Measurements from ENCODE around the gene IFFO2. TPM values are rescaled to one million over a fixed set of nuclear protein-coding genes. Genes with fewer than 3 reads are reported as not detected.

Gene IFFO2
- total and polyA plus RNA-seq, 10 of the 15 experiments (the other 5 are each of a cell fraction or from before 2014, with no cell fraction given), result 1.2 to 18.4 (median 6.7) TPM

GRCh38 chr1:18932879-18933278 is 23.6 kb downstream of the IFFO2 start (continued):
- TF ChIP-seq BCLAF1 (IDR thresholded peaks at IDR 0.05), result no peak
- no peak for TF ChIP-seq TARDBP (IDR thresholded peaks at IDR 0.05; ENCODE audit: borderline replicate concordance)
- TF ChIP-seq POLR2A (IDR thresholded peaks at IDR 0.05; ENCODE audit: low read depth, low read length), result no peak

GRCh38 chr1:18932387-18932786 is 24.1 kb downstream of the IFFO2 start:
- CTCF ChIA-PET, result interaction anchor here (1.0 kb wide), 1 partner anchor 26 kb away, joined by 4 read pairs; no protein-coding TSS in a partner anchor
- no peak for FAIRE-seq
- Histone ChIP-seq H3K27me3 (replicated peaks in 1 of 2; ENCODE audit: control insufficient read depth in 2 of 2, insufficient read depth in 2 of 2, low read length in 1 of 2) (no peaks in the 10 kb centered on the region), H2AFZ (ENCODE audit: control insufficient read depth, low read depth, low read length) (no peak overlapping the region), H3K27ac (ENCODE audit: control insufficient read depth, insufficient read depth) (no peak overlapping the region), H3K79me2 (ENCODE audit: control insufficient read depth, insufficient read depth, low read length) (peaks cover 11% of the 10 kb centered on the region), H3K9me3 (replicated peaks; ENCODE audit: control insufficient read depth, insufficient read depth, low read length) (no peaks in the 10 kb centered on the region), H3K4me3 (no peak overlapping the region), H3K4me1 (ENCODE audit: control insufficient read depth, insufficient read depth, low read length) (peaks cover 37% of the 10 kb centered on the region), H3K36me3 (ENCODE audit: control insufficient read depth in 2 of 2, insufficient read depth in 2 of 2, low read length in 1 of 2) (no peaks in the 10 kb centered on the region; a peak in 1 of 4 replicates), H3K4me2 (ENCODE audit: control insufficient read depth, insufficient read depth) (no peak overlapping the region), H3K9ac (ENCODE audit: control insufficient read depth, insufficient read depth, low read length) (no peak overlapping the region), H4K20me1 (ENCODE audit: control insufficient read depth, insufficient read depth) (no peaks in the 10 kb centered on the region; the same call in 1 of the 2 replicates)
- intact Hi-C loops (cut with micrococcal nuclease; ENCODE audit: unreplicated experiment), result no loop called here
- BruUV-seq (replicated peaks), result no TSS peak
- in situ Hi-C loops (cut with MboI), result no loop called here
- POLR2A ChIA-PET, result interaction anchor here (7.0 kb wide), 1 partner anchor 20 kb away, joined by 96 read pairs; no protein-coding TSS in a partner anchor
- RAD21 ChIA-PET (ENCODE audit: unreplicated experiment), result no interaction called here
- SMC1A ChIA-PET (ENCODE audit: uncharacterized antibody, unreplicated experiment), result interaction anchor here (0.6 kb wide), 1 partner anchor 9 kb away, joined by 3 read pairs; no protein-coding TSS in a partner anchor
- no peak for DNase-seq (ENCODE audit: low read depth, low spot score)
- no peak for ATAC-seq
- 88% methylated on average over 5 of the region's 5 CpGs for WGBS (ENCODE audit: insufficient coverage, insufficient replicate concordance, low lambda C conversion rate, missing lambda C conversion rate)
- TF ChIP-seq NFYB (IDR thresholded peaks at IDR 0.05; ENCODE audit: insufficient read depth, low read depth, low read length) (no peak), YBX1 (IDR thresholded peaks at IDR 0.05) (no peak), SKIL (IDR thresholded peaks at IDR 0.05; ENCODE audit: low read depth, poor library complexity, severe bottlenecking) (no peak), SIX5 (IDR thresholded peaks at IDR 0.05; ENCODE audit: low read depth, low read length, severe bottlenecking) (no peak), WRNIP1 (IDR thresholded peaks at IDR 0.05; ENCODE audit: borderline replicate concordance, low read depth, low read length) (no peak), MTA3 (IDR thresholded peaks at IDR 0.05; ENCODE audit: borderline replicate concordance, low read length) (no peak), ATF2 (IDR thresholded peaks at IDR 0.05; ENCODE audit: low read length) (no peak), ASH2L (IDR thresholded peaks at IDR 0.05; ENCODE audit: borderline replicate concordance, low read depth) (no peak), NR2F1 (conservative IDR thresholded peaks at IDR 0.05) (no peak), SMC3 (IDR thresholded peaks at IDR 0.05; ENCODE audit: borderline replicate concordance, low read length) (no peak), CTCF (IDR thresholded peaks at IDR 0.05 in 2 of 3, conservative IDR thresholded peaks at IDR 0.05 in 1 of 3; ENCODE audit: control insufficient read depth in 2 of 3, extremely low read depth in 1 of 3, insufficient read depth in 1 of 3, low read depth in 3 of 3, low read length in 3 of 3) (no peak)

All from GM12878 (cell line).